ENCODE measurements around the gene GNGT1. TPM values are rescaled to one million over a fixed set of nuclear protein-coding genes. Genes with fewer than 3 reads are reported as not detected.

The GNGT1 gene
- total RNA-seq, 2 experiments from 2014 or later, result not detected

- Mint-ChIP-seq H3K4me3 (no peak overlapping the region), H3K27ac (no peak overlapping the region), H3K36me3 (ENCODE audit: low read depth) (no peaks in the 10 kb centered on the region), H3K4me1 (no peaks in the 10 kb centered on the region), H3K9me3 (ENCODE audit: low read depth) (no peaks in the 10 kb centered on the region), H3K27me3 (peaks cover 8% of the 10 kb centered on the region)
- ATAC-seq (no peak), DNase-seq (no peak)
- CTCF ChIA-PET, result interaction anchor here (0.5 kb wide), 1 partner anchor 12 kb away, joined by 4 read pairs; no protein-coding TSS in a partner anchor
- POLR2A ChIA-PET, result no interaction called here
- intact Hi-C loops (cut with DNase I, micrococcal nuclease), result no loop called here
Measured at GRCh38 chr7:93945756-93946535, 39.6 kb downstream of the GNGT1 start.

GRCh38 chr7:93948106-93948505, 41.7 kb downstream of the GNGT1 start:
- Mint-ChIP-seq H3K9me3 (ENCODE audit: low read depth) (no peaks in the 10 kb centered on the region), H3K27me3 (peaks cover 4% of the 10 kb centered on the region), H3K36me3 (ENCODE audit: low read depth) (no peaks in the 10 kb centered on the region), H3K4me1 (no peaks in the 10 kb centered on the region), H3K4me3 (no peak overlapping the region), H3K27ac (no peak overlapping the region)
- no peak for DNase-seq
- no peak for ATAC-seq
- ChIA-PET CTCF (no interaction called here), POLR2A (no interaction called here)
- intact Hi-C loops (cut with DNase I, micrococcal nuclease), result no loop called here

GRCh38 chr7:93948873-93949272, 42.5 kb downstream of the GNGT1 start:
- CTCF ChIA-PET, result no interaction called here

GRCh38 chr7:93949423-93949822, 43.1 kb downstream of the GNGT1 start:
- H3K4me3 Mint-ChIP-seq, result no peak overlapping the region
- H3K36me3 Mint-ChIP-seq (ENCODE audit: low read depth), result no peaks in the 10 kb centered on the region
- no peak for ATAC-seq
- intact Hi-C loops (cut with DNase I, micrococcal nuclease), result no loop called here
- CTCF ChIA-PET, result no interaction called here
- no peak for DNase-seq
- no peak overlapping the region for H3K27ac Mint-ChIP-seq
- no peaks in the 10 kb centered on the region for H3K27me3 Mint-ChIP-seq
- POLR2A ChIA-PET, result no interaction called here
- no peaks in the 10 kb centered on the region for H3K9me3 Mint-ChIP-seq (ENCODE audit: low read depth)
- H3K4me1 Mint-ChIP-seq, result no peaks in the 10 kb centered on the region

More at GRCh38 chr7:93948873-93949272, 42.5 kb downstream of the GNGT1 start:
- Mint-ChIP-seq H3K36me3 (ENCODE audit: low read depth) (no peaks in the 10 kb centered on the region), H3K9me3 (ENCODE audit: low read depth) (no peaks in the 10 kb centered on the region), H3K27me3 (peaks cover 2% of the 10 kb centered on the region), H3K4me1 (no peaks in the 10 kb centered on the region), H3K4me3 (no peak overlapping the region), H3K27ac (no peak overlapping the region)
- POLR2A ChIA-PET, result no interaction called here
- ATAC-seq (no peak), DNase-seq (no peak)
- intact Hi-C loops (cut with DNase I, micrococcal nuclease), result no loop called here

GRCh38 chr7:93955304-93955703, 48.9 kb downstream of the GNGT1 start:
- Mint-ChIP-seq H3K4me3 (no peak overlapping the region), H3K27ac (no peak overlapping the region), H3K27me3 (no peaks in the 10 kb centered on the region), H3K9me3 (ENCODE audit: low read depth) (no peaks in the 10 kb centered on the region), H3K4me1 (no peaks in the 10 kb centered on the region), H3K36me3 (ENCODE audit: low read depth) (no peaks in the 10 kb centered on the region)
- POLR2A ChIA-PET, result no interaction called here
- no peak for ATAC-seq
- CTCF ChIA-PET, result no interaction called here
- no peak for DNase-seq
- intact Hi-C loops (cut with DNase I, micrococcal nuclease), result no loop called here

- H3K9me3 Mint-ChIP-seq (ENCODE audit: low read depth), result no peaks in the 10 kb centered on the region
- no peak for DNase-seq
- no peak for ATAC-seq
- no peaks in the 10 kb centered on the region for H3K27me3 Mint-ChIP-seq
- H3K36me3 Mint-ChIP-seq (ENCODE audit: low read depth), result no peaks in the 10 kb centered on the region
- no peaks in the 10 kb centered on the region for H3K4me1 Mint-ChIP-seq
- H3K27ac Mint-ChIP-seq, result no peak overlapping the region
- H3K4me3 Mint-ChIP-seq, result no peak overlapping the region
- POLR2A ChIA-PET, result no interaction called here
- intact Hi-C loops (cut with DNase I, micrococcal nuclease), result no loop called here
- CTCF ChIA-PET, result interaction anchor here (0.8 kb wide), 1 partner anchor 12 kb away, joined by 4 read pairs; no protein-coding TSS in a partner anchor
Measured at GRCh38 chr7:93957767-93958166, 51.4 kb downstream of the GNGT1 start.

GRCh38 chr7:93958216-93958615, 51.8 kb downstream of the GNGT1 start:
- no peaks in the 10 kb centered on the region for H3K27me3 Mint-ChIP-seq
- ATAC-seq (no peak), DNase-seq (no peak)
- ChIA-PET CTCF (no interaction called here), POLR2A (no interaction called here)
- H3K36me3 Mint-ChIP-seq (ENCODE audit: low read depth), result no peaks in the 10 kb centered on the region
- H3K4me1 Mint-ChIP-seq, result no peaks in the 10 kb centered on the region
- H3K4me3 Mint-ChIP-seq, result no peak overlapping the region
- no peaks in the 10 kb centered on the region for H3K9me3 Mint-ChIP-seq (ENCODE audit: low read depth)
- no peak overlapping the region for H3K27ac Mint-ChIP-seq
- intact Hi-C loops (cut with DNase I, micrococcal nuclease), result no loop called here

- H3K9me3 Mint-ChIP-seq (ENCODE audit: low read depth), result no peaks in the 10 kb centered on the region
- ChIA-PET CTCF (no interaction called here), POLR2A (no interaction called here)
- H3K4me1 Mint-ChIP-seq, result no peaks in the 10 kb centered on the region
- no peak overlapping the region for H3K27ac Mint-ChIP-seq
- no peaks in the 10 kb centered on the region for H3K36me3 Mint-ChIP-seq (ENCODE audit: low read depth)
- no peaks in the 10 kb centered on the region for H3K27me3 Mint-ChIP-seq
- ATAC-seq (no peak), DNase-seq (no peak)
- no peak overlapping the region for H3K4me3 Mint-ChIP-seq
- intact Hi-C loops (cut with DNase I, micrococcal nuclease), result no loop called here
Measured at GRCh38 chr7:93958651-93959050, 52.3 kb downstream of the GNGT1 start.

Other genes with a start within 250 kb of the GNGT1 start
- not detected for gene TFPI2, start 15.8 kb upstream of the GNGT1 start, total RNA-seq
- gene GNG11, start 15.2 kb downstream of the GNGT1 start, total RNA-seq, result not detected
- 10 to 100 TPM; 16.9 to 19.8 TPM for gene BET1, start 97.8 kb downstream of the GNGT1 start, total RNA-seq